ENCODE results near the gene TEX48.

DNA sequence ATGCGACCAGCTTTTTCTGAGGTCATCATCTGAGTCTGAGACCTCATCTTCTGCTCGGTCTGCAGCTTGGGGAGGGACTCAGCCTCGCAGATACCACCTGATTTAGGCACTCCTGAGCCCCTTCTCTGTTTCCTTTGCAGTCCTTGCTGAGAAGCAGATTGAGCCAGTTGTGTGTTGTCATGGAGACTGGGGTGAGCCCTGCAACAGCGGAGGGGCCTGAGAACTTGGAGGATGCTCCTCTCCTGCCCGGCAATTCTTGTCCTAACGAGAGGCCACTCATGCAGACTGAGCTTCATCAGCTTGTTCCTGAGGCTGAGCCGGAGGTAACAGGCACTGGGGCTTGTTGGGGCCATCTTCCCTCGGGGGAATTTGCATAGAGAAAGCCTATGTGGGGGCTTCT, 43.6 kb downstream of the TEX48 start:
- TF ChIP-seq, protein P1, sequence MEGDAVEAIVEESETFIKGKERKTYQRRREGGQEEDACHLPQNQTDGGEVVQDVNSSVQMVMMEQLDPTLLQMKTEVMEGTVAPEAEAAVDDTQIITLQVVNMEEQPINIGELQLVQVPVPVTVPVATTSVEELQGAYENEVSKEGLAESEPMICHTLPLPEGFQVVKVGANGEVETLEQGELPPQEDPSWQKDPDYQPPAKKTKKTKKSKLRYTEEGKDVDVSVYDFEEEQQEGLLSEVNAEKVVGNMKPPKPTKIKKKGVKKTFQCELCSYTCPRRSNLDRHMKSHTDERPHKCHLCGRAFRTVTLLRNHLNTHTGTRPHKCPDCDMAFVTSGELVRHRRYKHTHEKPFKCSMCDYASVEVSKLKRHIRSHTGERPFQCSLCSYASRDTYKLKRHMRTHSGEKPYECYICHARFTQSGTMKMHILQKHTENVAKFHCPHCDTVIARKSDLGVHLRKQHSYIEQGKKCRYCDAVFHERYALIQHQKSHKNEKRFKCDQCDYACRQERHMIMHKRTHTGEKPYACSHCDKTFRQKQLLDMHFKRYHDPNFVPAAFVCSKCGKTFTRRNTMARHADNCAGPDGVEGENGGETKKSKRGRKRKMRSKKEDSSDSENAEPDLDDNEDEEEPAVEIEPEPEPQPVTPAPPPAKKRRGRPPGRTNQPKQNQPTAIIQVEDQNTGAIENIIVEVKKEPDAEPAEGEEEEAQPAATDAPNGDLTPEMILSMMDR (IDR thresholded peaks at IDR 0.05) = no peak
- TF ChIP-seq POLR2A (IDR thresholded peaks at IDR 0.05) = no peak

Data from lower leg skin (tissue), 3 donors.